ENCODE results near the gene DDA1. TPM values are rescaled to one million over a fixed set of nuclear protein-coding genes. Genes with fewer than 3 reads are reported as not detected.

Gene DDA1
- total RNA-seq, 2 donors from 2014 or later: 8.9 to 13.5 TPM

GRCh38 chr19:17275441-17276175 is 33.8 kb upstream of the DDA1 start:
- no peak for TF ChIP-seq CTCF (IDR thresholded peaks at IDR 0.05)
- no peak overlapping the region for H3K27ac ChIP-seq
- DNase-seq (ENCODE audit: low spot score): no peak
- H3K36me3 ChIP-seq: peaks cover 60% of the 10 kb centered on the region
- no peaks in the 10 kb centered on the region for H3K4me1 ChIP-seq (ENCODE audit: control insufficient read depth in 1 of 2, low read depth in 2 of 2)
- no peak for ATAC-seq (ENCODE audit: insufficient number of reproducible peaks, low FRiP score, low read depth)
- no peak overlapping the region for H3K4me3 ChIP-seq
- no peaks in the 10 kb centered on the region for H3K9me3 ChIP-seq
- H3K27me3 ChIP-seq (replicated peaks; ENCODE audit: insufficient read depth): no peaks in the 10 kb centered on the region

- ATAC-seq (ENCODE audit: insufficient number of reproducible peaks, low FRiP score, low read depth): no peak
Measured at GRCh38 chr19:17279436-17279835, 29.9 kb upstream of the DDA1 start.

GRCh38 chr19:17281391-17282304 is 27.7 kb upstream of the DDA1 start, which contains the start of gene ANKLE1:
ANKLE1 (plus strand) TSS chr19:17281901; CDS start chr19:17281921, 20 bp downstream.
- H3K4me3 ChIP-seq: peak within 1 kb of the TSS; percentile 68
- no peak for TF ChIP-seq CTCF (IDR thresholded peaks at IDR 0.05)
- no peaks in the 10 kb centered on the region for H3K27me3 ChIP-seq (replicated peaks; ENCODE audit: insufficient read depth)
- DNase-seq (ENCODE audit: low spot score) (no peak), ATAC-seq (ENCODE audit: insufficient number of reproducible peaks, low FRiP score, low read depth) (no peak)
- H3K36me3 ChIP-seq: peaks cover 15% of the 10 kb centered on the region
- no peak within 1 kb of the TSS for H3K27ac ChIP-seq
- H3K9me3 ChIP-seq: no peaks in the 10 kb centered on the region
- peaks cover 7 to 14% of the 10 kb centered on the region in 2 donors for H3K4me1 ChIP-seq (ENCODE audit: control insufficient read depth in 1 of 2, low read depth in 2 of 2)

More at GRCh38 chr19:17279436-17279835, 29.9 kb upstream of the DDA1 start:
- peaks cover 33% of the 10 kb centered on the region for H3K36me3 ChIP-seq
- no peaks in the 10 kb centered on the region for H3K9me3 ChIP-seq
- H3K27me3 ChIP-seq (replicated peaks; ENCODE audit: insufficient read depth): no peaks in the 10 kb centered on the region
- H3K4me1 ChIP-seq (ENCODE audit: control insufficient read depth in 1 of 2, low read depth in 2 of 2): peaks cover 7 to 14% of the 10 kb centered on the region in 2 donors
- DNase-seq (ENCODE audit: low spot score): no peak
- no peak overlapping the region for H3K27ac ChIP-seq
- H3K4me3 ChIP-seq: no peak overlapping the region
- no peak for TF ChIP-seq CTCF (IDR thresholded peaks at IDR 0.05)

GRCh38 chr19:17282488-17283125 is 26.8 kb upstream of the DDA1 start:
- H3K4me1 ChIP-seq (ENCODE audit: control insufficient read depth in 1 of 2, low read depth in 2 of 2): peaks cover 7 to 14% of the 10 kb centered on the region in 2 donors
- H3K36me3 ChIP-seq: peaks cover 8% of the 10 kb centered on the region
- TF ChIP-seq CTCF (IDR thresholded peaks at IDR 0.05): peak; percentile 90
- H3K27ac ChIP-seq: no peak overlapping the region
- no peaks in the 10 kb centered on the region for H3K27me3 ChIP-seq (replicated peaks; ENCODE audit: insufficient read depth)
- DNase-seq (ENCODE audit: low spot score) (no peak), ATAC-seq (ENCODE audit: insufficient number of reproducible peaks, low FRiP score, low read depth) (peak; percentile 64)
- no peaks in the 10 kb centered on the region for H3K9me3 ChIP-seq
- peak overlapping the region; percentile 68 for H3K4me3 ChIP-seq
